Measurements from ENCODE around the gene ARHGAP33. TPM values are rescaled to one million over a fixed set of nuclear protein-coding genes. Genes with fewer than 3 reads are reported as not detected.

Gene ARHGAP33
- total RNA-seq, 1 experiment from 2014 or later: 43.9 TPM

DNA sequence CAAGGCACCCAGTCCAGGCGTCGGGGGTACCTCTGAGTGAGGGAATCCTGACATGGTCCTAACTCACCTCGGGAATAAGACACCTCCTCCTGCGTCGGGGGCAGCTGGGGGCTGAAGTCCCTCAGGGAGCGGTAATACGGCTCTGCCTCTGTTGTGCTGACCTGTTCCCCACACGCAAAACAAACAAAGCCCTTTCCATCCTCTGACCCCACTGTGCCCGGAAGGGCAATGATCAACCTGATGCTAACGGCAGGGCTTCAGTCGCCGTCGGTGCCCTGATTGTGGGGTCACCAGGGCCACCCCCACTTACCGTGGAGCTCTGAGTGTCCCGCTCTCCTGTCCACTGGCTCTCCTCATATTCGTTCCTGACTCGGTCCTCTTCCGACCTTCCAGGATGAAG, 55.6 kb downstream of the ARHGAP33 start:
- Mint-ChIP-seq H3K36me3 (no peaks in the 10 kb centered on the region), H3K27me3 (ENCODE audit: low read depth) (peaks cover 41% of the 10 kb centered on the region), H3K4me1 (peaks cover 5% of the 10 kb centered on the region; the same call in 1 of the 2 replicates), H3K27ac (no peak overlapping the region), H3K4me3 (no peak overlapping the region), H3K9me3 (no peaks in the 10 kb centered on the region)
- ChIA-PET POLR2A (no interaction called here), CTCF (no interaction called here)
- TF ChIP-seq FOXK1 (CRISPR knock-in tag; IDR thresholded peaks at IDR 0.05) (no peak), ZNF121 (CRISPR knock-in tag; IDR thresholded peaks at IDR 0.05) (no peak), MYBL2 (CRISPR knock-in tag; IDR thresholded peaks at IDR 0.05) (no peak), TEAD1 (CRISPR knock-in tag; IDR thresholded peaks at IDR 0.05) (no peak), NR2C2 (CRISPR knock-in tag; IDR thresholded peaks at IDR 0.05) (no peak), SOX15 (CRISPR knock-in tag; IDR thresholded peaks at IDR 0.05) (no peak)
- TF ChIP-seq, protein P1, sequence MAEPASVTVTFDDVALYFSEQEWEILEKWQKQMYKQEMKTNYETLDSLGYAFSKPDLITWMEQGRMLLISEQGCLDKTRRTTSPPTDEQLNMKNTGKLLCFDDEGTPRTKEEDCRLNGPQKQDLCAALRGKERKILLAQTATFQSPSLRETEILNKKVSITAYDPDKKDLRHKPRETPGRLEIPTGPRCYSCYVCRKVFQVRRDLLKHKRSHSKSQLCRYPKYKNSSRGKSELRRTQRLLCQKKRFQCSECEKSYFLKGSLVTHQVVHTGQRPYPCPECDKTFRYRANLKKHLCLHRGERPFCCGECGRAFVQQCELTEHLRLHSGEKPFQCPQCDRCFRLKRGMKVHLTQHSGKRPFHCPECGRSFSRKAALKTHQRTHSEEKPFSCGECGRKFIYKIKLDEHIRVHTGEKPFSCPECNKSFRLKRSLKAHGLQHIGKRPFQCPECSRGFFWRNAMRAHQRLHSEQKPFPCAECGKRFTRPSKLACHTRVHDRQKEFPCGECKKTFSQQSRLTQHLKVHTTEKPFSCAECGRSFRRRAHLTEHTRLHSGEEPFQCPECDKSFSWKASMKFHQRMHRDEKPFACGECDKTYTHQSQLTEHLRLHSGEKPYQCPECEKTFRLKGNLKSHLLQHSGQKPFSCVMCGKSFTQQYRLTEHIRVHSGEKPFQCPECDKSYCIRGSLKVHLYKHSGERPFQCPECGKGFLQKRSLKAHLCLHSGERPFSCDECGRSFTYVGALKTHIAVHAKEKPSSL (CRISPR knock-in tag; conservative IDR thresholded peaks at IDR 0.05): no peak
- TF ChIP-seq, protein P2, sequence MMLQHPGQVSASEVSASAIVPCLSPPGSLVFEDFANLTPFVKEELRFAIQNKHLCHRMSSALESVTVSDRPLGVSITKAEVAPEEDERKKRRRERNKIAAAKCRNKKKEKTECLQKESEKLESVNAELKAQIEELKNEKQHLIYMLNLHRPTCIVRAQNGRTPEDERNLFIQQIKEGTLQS (CRISPR knock-in tag; conservative IDR thresholded peaks at IDR 0.05): no peak
- TF ChIP-seq, protein P3, sequence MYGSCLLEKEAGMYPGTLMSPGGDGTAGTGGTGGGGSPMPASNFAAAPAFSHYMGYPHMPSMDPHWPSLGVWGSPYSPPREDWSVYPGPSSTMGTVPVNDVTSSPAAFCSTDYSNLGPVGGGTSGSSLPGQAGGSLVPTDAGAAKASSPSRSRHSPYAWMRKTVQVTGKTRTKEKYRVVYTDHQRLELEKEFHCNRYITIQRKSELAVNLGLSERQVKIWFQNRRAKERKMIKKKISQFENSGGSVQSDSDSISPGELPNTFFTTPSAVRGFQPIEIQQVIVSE (CRISPR knock-in tag; IDR thresholded peaks at IDR 0.05; ENCODE audit: borderline replicate concordance): no peak
- TF ChIP-seq, protein P4, sequence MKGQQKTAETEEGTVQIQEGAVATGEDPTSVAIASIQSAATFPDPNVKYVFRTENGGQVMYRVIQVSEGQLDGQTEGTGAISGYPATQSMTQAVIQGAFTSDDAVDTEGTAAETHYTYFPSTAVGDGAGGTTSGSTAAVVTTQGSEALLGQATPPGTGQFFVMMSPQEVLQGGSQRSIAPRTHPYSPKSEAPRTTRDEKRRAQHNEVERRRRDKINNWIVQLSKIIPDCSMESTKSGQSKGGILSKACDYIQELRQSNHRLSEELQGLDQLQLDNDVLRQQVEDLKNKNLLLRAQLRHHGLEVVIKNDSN (CRISPR knock-in tag; IDR thresholded peaks at IDR 0.05): no peak
- ATAC-seq (no peak), DNase-seq (ENCODE audit: low spot score) (no peak)

DNA sequence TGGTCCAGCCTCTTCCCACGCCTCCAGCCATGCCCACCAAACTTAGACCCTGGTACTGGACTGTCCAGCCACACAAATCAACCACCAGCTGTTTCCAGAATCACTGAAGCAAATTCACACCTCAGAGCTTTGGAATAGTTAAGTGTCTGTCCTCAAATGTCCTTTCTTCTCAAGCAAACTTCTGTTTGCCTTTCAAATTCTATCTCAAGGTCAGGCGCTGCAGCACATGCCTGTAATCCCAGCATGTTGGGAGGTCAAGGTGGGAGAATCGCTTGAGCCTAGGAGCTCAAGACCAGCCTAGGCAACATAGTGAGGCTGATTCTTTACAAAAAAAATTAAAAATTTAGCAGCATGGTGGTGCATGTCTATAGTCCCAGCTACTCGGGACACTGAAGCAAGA, 56.7 kb downstream of the ARHGAP33 start:
- POLR2A ChIA-PET: no interaction called here
- no peak overlapping the region for H3K27ac Mint-ChIP-seq
- no peaks in the 10 kb centered on the region for H3K36me3 Mint-ChIP-seq
- CTCF ChIA-PET: no interaction called here
- DNase-seq (ENCODE audit: low spot score) (no peak), ATAC-seq (no peak)
- peaks cover 45% of the 10 kb centered on the region for H3K27me3 Mint-ChIP-seq (ENCODE audit: low read depth)
- H3K4me1 Mint-ChIP-seq: peaks cover 5% of the 10 kb centered on the region; the same call in 1 of the 2 replicates
- H3K4me3 Mint-ChIP-seq: no peak overlapping the region
- no peaks in the 10 kb centered on the region for H3K9me3 Mint-ChIP-seq
- TF ChIP-seq ZNF232 (CRISPR knock-in tag; IDR thresholded peaks at IDR 0.05) (no peak), EMX1 (CRISPR knock-in tag; IDR thresholded peaks at IDR 0.05) (no peak), TCF7 (CRISPR knock-in tag; IDR thresholded peaks at IDR 0.05; ENCODE audit: low read depth) (no peak), RORB (CRISPR knock-in tag; IDR thresholded peaks at IDR 0.05) (no peak), FOXP1 (CRISPR knock-in tag; IDR thresholded peaks at IDR 0.05; ENCODE audit: borderline replicate concordance) (no peak), ATF1 (CRISPR knock-in tag; IDR thresholded peaks at IDR 0.05) (no peak)
- TF ChIP-seq, protein P4 (CRISPR knock-in tag; IDR thresholded peaks at IDR 0.05): no peak
- TF ChIP-seq, protein P5, sequence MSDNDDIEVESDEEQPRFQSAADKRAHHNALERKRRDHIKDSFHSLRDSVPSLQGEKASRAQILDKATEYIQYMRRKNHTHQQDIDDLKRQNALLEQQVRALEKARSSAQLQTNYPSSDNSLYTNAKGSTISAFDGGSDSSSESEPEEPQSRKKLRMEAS (CRISPR knock-in tag; IDR thresholded peaks at IDR 0.05): no peak
- TF ChIP-seq, protein P6, sequence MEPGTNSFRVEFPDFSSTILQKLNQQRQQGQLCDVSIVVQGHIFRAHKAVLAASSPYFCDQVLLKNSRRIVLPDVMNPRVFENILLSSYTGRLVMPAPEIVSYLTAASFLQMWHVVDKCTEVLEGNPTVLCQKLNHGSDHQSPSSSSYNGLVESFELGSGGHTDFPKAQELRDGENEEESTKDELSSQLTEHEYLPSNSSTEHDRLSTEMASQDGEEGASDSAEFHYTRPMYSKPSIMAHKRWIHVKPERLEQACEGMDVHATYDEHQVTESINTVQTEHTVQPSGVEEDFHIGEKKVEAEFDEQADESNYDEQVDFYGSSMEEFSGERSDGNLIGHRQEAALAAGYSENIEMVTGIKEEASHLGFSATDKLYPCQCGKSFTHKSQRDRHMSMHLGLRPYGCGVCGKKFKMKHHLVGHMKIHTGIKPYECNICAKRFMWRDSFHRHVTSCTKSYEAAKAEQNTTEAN (CRISPR knock-in tag; IDR thresholded peaks at IDR 0.05): no peak

All from WTC11 (cell line).